HepG2 (cell line): ENCODE results near the gene CDK2AP2. TPM values are rescaled to one million over a fixed set of nuclear protein-coding genes. Genes with fewer than 3 reads are reported as not detected.

Experiments used
- FLYWCH1 ChIP-seq: sonication (generic); formaldehyde crosslinking; IDR thresholded peaks from 2 replicates; pipeline ENCODE4 v1.8.1; 2023; ENCODE audit warnings: mild to moderate bottlenecking, missing genetic modification reagents
- KMT2B ChIP-seq: IDR thresholded peaks from 2 replicates; pipeline ENCODE4 v1.6.1; 2016; ENCODE audit warnings: missing genetic modification reagents, missing compliant biosample characterization
- MIXL1 ChIP-seq: IDR thresholded peaks from 2 replicates; pipeline ENCODE4 v1.6.1; 2016
- MLLT10 ChIP-seq: sonication (generic); formaldehyde crosslinking; IDR thresholded peaks from 2 replicates; pipeline ENCODE4 v1.4.0; 2020; ENCODE audit warnings: missing genetic modification reagents
- MXD4 ChIP-seq: IDR thresholded peaks from 2 replicates; pipeline ENCODE4 v1.6.1; 2016; ENCODE audit warnings: mild to moderate bottlenecking, missing biosample characterization, missing genetic modification reagents
- RNF2 ChIP-seq: fragments of 450-650 bp; conservative IDR thresholded peaks from 2 replicates; pipeline ENCODE4 v1.6.1; 2016; ENCODE audit warnings: low read depth
- RORA ChIP-seq: sonication (generic); formaldehyde crosslinking; IDR thresholded peaks from 2 replicates; pipeline ENCODE4 v1.5.0; 2020; ENCODE audit warnings: mild to moderate bottlenecking, missing genetic modification reagents, moderate library complexity
- YEATS2 ChIP-seq: sonication (generic); formaldehyde crosslinking; IDR thresholded peaks from 2 replicates; pipeline ENCODE4 v1.4.0; 2020; ENCODE audit warnings: missing genetic modification reagents, borderline replicate concordance
- ZBTB3 ChIP-seq: sonication (generic); formaldehyde crosslinking; IDR thresholded peaks from 2 replicates; pipeline ENCODE4 v1.4.0; 2020; ENCODE audit warnings: low read depth, mild to moderate bottlenecking, moderate library complexity, missing genetic modification reagents, borderline replicate concordance
- ZKSCAN8 ChIP-seq: IDR thresholded peaks from 2 replicates; pipeline ENCODE4 v1.6.1; 2016; ENCODE audit warnings: borderline replicate concordance, missing genetic modification reagents, missing compliant biosample characterization
- ZNF143 ChIP-seq: sonication (generic); formaldehyde crosslinking; IDR thresholded peaks from 2 replicates; pipeline ENCODE4 v1.4.0; 2020; ENCODE audit warnings: missing genetic modification reagents
- ZNF816 ChIP-seq: sonication (generic); formaldehyde crosslinking; IDR thresholded peaks from 2 replicates; pipeline ENCODE4 v1.8.0; 2022; ENCODE audit warnings: missing genetic modification reagents, mild to moderate bottlenecking, borderline replicate concordance
- ZSCAN25 ChIP-seq: sonication (generic); formaldehyde crosslinking; IDR thresholded peaks from 2 replicates; pipeline ENCODE4 v1.8.0; 2022; ENCODE audit warnings: mild to moderate bottlenecking, missing genetic modification reagents
- polyA plus RNA-seq, 8 experiments: library from polyadenylated mRNA; depleted of rRNA in 3 of 8; stranded (reverse) in 7 of 8; unstranded in 1 of 8; fragments of >200 nt; fragmentation: Illumina TruSeq in 4 of 8; extraction: Trizol in 4 of 8; gene quantifications; 2 replicates each; pipeline versions ENCODE4 v1.2.1 to v1.2.3, GENCODE V29; 2011 to 2016; ENCODE audit warnings: low read depth in 4 of 8, missing spikeins in 1 of 8, mixed read lengths in 1 of 8; ENCODE audit not compliant: insufficient read depth in 1 of 8
- total RNA-seq, 5 experiments: library from RNA; depleted of rRNA; stranded (reverse); fragments of >200 nt; fragmentation: Illumina TruSeq; extraction: Trizol; gene quantifications; 2 replicates each; pipeline ENCODE4 v1.2.3, GENCODE V29; 2016; ENCODE audit warnings: low read depth in 1 of 5
- TF ChIP-seq, protein P1 (sequence below): sonication (generic); formaldehyde crosslinking; IDR thresholded peaks from 2 replicates; pipeline ENCODE4 v1.5.0; 2020; ENCODE audit warnings: missing genetic modification reagents
- TF ChIP-seq, protein P2 (sequence below): sonication (generic); formaldehyde crosslinking; IDR thresholded peaks from 2 replicates; pipeline ENCODE4 v1.4.0; 2020; ENCODE audit warnings: missing genetic modification reagents
- TF ChIP-seq, protein P3 (sequence below): sonication (generic); formaldehyde crosslinking; IDR thresholded peaks from 2 replicates; pipeline ENCODE4 v1.9.0; 2021; ENCODE audit warnings: missing genetic modification reagents, mild to moderate bottlenecking, borderline replicate concordance
- TF ChIP-seq, protein P4 (sequence below): sonication (generic); formaldehyde crosslinking; conservative IDR thresholded peaks from 2 replicates; pipeline ENCODE4 v1.4.0; 2020; ENCODE audit warnings: missing genetic modification reagents

Gene CDK2AP2
- total and polyA plus RNA-seq, 2 of the 13 experiments (the other 11 are each of a cell fraction or from before 2014, with no cell fraction given): 15.0 to 23.2 TPM

DNA sequence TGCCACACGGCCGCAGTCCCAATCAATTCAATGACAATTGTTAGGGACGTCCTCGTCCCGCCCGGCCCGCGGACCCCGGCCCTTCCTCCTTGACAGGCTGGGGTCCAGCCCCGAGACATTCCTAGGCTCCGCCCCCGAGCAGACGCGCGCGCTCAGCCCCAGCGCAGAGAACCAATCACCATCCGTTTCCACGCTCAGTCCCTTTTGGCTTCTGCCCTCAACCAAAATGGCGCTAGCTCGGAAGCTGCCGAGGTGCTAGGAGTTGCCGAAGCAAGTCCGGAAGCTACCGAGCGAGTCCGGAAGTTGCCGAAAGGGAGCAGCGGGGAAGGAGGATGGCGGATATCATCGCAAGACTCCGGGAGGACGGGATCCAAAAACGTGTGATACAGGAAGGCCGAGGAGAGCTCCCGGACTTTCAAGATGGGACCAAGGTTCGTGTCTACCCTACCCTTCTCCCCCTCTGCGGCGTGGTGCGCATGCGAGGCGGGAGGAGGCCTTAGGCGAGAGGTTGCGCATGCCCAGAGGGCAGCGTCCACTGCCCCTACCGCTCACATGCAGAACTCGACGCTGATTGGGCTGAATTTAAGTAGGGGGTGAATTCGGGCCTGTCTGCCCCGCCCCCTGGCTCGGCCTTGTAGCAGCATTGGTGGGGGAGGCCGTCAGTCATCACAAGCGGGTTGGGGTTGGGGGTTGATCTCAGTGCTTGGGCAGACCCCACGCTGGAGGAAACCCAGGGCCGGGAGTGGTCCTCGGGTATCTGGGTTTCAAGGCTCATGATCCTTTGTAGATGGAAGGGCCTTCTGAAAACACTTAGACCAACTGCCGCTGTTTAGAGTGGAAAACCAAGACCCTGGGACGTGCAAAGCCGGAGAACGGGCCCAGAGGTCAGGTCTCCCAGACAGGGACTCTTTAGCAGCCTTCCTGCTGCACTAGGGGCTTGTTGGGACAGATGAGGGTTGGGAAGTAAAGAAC lies 24.8 kb downstream of the CDK2AP2 start, which contains the start of gene AIP (continued):
- TF ChIP-seq ZNF816 (CRISPR knock-in tag) (peak; percentile 91; the same call in 1 of the 2 replicates), MLLT10 (CRISPR knock-in tag) (no peak), YEATS2 (CRISPR knock-in tag) (peak; percentile 98; the same call in 1 of the 2 replicates), ZBTB3 (peak; percentile 88), MXD4 (CRISPR knock-in tag) (peak; percentile 68; the same call in 1 of the 2 replicates), ZKSCAN8 (CRISPR knock-in tag) (no peak; the same call in 1 of the 2 replicates), KMT2B (CRISPR knock-in tag) (peak; percentile 81), ZSCAN25 (peak; percentile 86), FLYWCH1 (CRISPR knock-in tag) (peak; percentile 83; the same call in 1 of the 2 replicates), RORA (CRISPR knock-in tag) (no peak), RNF2 (peak; percentile 100), ZNF143 (CRISPR knock-in tag) (no peak), MIXL1 (CRISPR knock-in tag) (peak; percentile 78; the same call in 1 of the 2 replicates)
- TF ChIP-seq, protein P1, sequence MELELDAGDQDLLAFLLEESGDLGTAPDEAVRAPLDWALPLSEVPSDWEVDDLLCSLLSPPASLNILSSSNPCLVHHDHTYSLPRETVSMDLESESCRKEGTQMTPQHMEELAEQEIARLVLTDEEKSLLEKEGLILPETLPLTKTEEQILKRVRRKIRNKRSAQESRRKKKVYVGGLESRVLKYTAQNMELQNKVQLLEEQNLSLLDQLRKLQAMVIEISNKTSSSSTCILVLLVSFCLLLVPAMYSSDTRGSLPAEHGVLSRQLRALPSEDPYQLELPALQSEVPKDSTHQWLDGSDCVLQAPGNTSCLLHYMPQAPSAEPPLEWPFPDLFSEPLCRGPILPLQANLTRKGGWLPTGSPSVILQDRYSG (CRISPR knock-in tag): peak; percentile 84
- TF ChIP-seq, protein P2, sequence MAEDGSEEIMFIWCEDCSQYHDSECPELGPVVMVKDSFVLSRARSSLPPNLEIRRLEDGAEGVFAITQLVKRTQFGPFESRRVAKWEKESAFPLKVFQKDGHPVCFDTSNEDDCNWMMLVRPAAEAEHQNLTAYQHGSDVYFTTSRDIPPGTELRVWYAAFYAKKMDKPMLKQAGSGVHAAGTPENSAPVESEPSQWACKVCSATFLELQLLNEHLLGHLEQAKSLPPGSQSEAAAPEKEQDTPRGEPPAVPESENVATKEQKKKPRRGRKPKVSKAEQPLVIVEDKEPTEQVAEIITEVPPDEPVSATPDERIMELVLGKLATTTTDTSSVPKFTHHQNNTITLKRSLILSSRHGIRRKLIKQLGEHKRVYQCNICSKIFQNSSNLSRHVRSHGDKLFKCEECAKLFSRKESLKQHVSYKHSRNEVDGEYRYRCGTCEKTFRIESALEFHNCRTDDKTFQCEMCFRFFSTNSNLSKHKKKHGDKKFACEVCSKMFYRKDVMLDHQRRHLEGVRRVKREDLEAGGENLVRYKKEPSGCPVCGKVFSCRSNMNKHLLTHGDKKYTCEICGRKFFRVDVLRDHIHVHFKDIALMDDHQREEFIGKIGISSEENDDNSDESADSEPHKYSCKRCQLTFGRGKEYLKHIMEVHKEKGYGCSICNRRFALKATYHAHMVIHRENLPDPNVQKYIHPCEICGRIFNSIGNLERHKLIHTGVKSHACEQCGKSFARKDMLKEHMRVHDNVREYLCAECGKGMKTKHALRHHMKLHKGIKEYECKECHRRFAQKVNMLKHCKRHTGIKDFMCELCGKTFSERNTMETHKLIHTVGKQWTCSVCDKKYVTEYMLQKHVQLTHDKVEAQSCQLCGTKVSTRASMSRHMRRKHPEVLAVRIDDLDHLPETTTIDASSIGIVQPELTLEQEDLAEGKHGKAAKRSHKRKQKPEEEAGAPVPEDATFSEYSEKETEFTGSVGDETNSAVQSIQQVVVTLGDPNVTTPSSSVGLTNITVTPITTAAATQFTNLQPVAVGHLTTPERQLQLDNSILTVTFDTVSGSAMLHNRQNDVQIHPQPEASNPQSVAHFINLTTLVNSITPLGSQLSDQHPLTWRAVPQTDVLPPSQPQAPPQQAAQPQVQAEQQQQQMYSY (CRISPR knock-in tag): peak; percentile 67; the same call in 1 of the 2 replicates
- TF ChIP-seq, protein P3, sequence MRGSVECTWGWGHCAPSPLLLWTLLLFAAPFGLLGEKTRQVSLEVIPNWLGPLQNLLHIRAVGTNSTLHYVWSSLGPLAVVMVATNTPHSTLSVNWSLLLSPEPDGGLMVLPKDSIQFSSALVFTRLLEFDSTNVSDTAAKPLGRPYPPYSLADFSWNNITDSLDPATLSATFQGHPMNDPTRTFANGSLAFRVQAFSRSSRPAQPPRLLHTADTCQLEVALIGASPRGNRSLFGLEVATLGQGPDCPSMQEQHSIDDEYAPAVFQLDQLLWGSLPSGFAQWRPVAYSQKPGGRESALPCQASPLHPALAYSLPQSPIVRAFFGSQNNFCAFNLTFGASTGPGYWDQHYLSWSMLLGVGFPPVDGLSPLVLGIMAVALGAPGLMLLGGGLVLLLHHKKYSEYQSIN: no peak
- TF ChIP-seq, protein P4, sequence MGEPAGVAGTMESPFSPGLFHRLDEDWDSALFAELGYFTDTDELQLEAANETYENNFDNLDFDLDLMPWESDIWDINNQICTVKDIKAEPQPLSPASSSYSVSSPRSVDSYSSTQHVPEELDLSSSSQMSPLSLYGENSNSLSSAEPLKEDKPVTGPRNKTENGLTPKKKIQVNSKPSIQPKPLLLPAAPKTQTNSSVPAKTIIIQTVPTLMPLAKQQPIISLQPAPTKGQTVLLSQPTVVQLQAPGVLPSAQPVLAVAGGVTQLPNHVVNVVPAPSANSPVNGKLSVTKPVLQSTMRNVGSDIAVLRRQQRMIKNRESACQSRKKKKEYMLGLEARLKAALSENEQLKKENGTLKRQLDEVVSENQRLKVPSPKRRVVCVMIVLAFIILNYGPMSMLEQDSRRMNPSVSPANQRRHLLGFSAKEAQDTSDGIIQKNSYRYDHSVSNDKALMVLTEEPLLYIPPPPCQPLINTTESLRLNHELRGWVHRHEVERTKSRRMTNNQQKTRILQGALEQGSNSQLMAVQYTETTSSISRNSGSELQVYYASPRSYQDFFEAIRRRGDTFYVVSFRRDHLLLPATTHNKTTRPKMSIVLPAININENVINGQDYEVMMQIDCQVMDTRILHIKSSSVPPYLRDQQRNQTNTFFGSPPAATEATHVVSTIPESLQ (CRISPR knock-in tag): peak; percentile 89; the same call in 1 of the 2 replicates
